A549 (cell line): Measurements from ENCODE around the gene GRPEL2.

Source experiments
- ESRRA ChIP-seq: fragments of 150-350 bp; IDR thresholded peaks from 2 replicates; pipeline ENCODE4 v1.6.1; 2014; ENCODE audit warnings: mild to moderate bottlenecking, low read length, borderline replicate concordance
- FOSL2 ChIP-seq, 2 experiments: fragments of 450-650 bp in 1 of 2; fragments of >200 bp in 1 of 2; sonication (Bioruptor Twin) in 1 of 2; formaldehyde crosslinking; IDR thresholded peaks; 2 replicates each; pipeline versions ENCODE4 v1.5.0 to v1.6.1; 2016 to 2020; ENCODE audit warnings: mild to moderate bottlenecking in 1 of 2, moderate library complexity in 1 of 2
- HDAC2 ChIP-seq: fragments of 200-600 bp; sonication (generic); IDR thresholded peaks from 2 replicates; pipeline ENCODE4 v1.6.1; 2016
- HMGXB4 ChIP-seq: fragments of 250-450 bp; sonication (Bioruptor Pico); IDR thresholded peaks from 2 replicates; pipeline ENCODE4 v1.5.0; 2021; ENCODE audit warnings: mild to moderate bottlenecking, moderate library complexity, borderline replicate concordance
- JUNB ChIP-seq: fragments of >200 bp; sonication (Bioruptor Twin); formaldehyde crosslinking; IDR thresholded peaks from 2 replicates; pipeline ENCODE4 v1.6.1; 2016
- KDM1A ChIP-seq: fragments of 200-600 bp; sonication (generic); IDR thresholded peaks from 2 replicates; pipeline ENCODE4 v1.6.1; 2016; ENCODE audit warnings: low read depth, mild to moderate bottlenecking
- NFE2L2 ChIP-seq: fragments of 150-350 bp; conservative IDR thresholded peaks from 2 replicates; pipeline ENCODE4 v1.6.1; 2014; ENCODE audit warnings: low read length
- POLR2A ChIP-seq: IDR thresholded peaks from 2 replicates; pipeline ENCODE4 v1.6.1; 2012; ENCODE audit warnings: mild to moderate bottlenecking, low read length
- POLR2AphosphoS2 ChIP-seq: conservative IDR thresholded peaks from 2 replicates; pipeline ENCODE4 v1.6.1; 2012; ENCODE audit warnings: low read length, improper control_type of control experiment, inconsistent platforms
- RAD21 ChIP-seq, 2 experiments: fragments of >200 bp in 1 of 2; sonication (Bioruptor Twin) in 1 of 2; formaldehyde crosslinking in 1 of 2; IDR thresholded peaks in 1 of 2; conservative IDR thresholded peaks in 1 of 2; 2 replicates in 1 of 2; 3 replicates in 1 of 2; pipeline ENCODE4 v1.6.1; 2012 to 2018; ENCODE audit warnings: inconsistent platforms in 1 of 2
- RCOR1 ChIP-seq: fragments of 150-350 bp; IDR thresholded peaks from 2 replicates; pipeline ENCODE4 v1.6.1; 2014; ENCODE audit warnings: antibody characterized with exemption, low read length, low read depth
- SREBF2 ChIP-seq: fragments of 450-650 bp; IDR thresholded peaks from 2 replicates; pipeline ENCODE4 v1.6.1; 2014; ENCODE audit warnings: mild to moderate bottlenecking, moderate library complexity
- TF ChIP-seq, protein P1 (sequence below): fragments of >200 bp; sonication (Bioruptor Twin); formaldehyde crosslinking; IDR thresholded peaks from 3 replicates; pipeline ENCODE4 v1.5.1; 2016
- TF ChIP-seq, protein P2 (sequence below): fragments of 200-600 bp; sonication (generic); IDR thresholded peaks from 2 replicates; pipeline ENCODE4 v1.6.1; 2016; ENCODE audit warnings: antibody characterized with exemption, mild to moderate bottlenecking, moderate library complexity

DNA sequence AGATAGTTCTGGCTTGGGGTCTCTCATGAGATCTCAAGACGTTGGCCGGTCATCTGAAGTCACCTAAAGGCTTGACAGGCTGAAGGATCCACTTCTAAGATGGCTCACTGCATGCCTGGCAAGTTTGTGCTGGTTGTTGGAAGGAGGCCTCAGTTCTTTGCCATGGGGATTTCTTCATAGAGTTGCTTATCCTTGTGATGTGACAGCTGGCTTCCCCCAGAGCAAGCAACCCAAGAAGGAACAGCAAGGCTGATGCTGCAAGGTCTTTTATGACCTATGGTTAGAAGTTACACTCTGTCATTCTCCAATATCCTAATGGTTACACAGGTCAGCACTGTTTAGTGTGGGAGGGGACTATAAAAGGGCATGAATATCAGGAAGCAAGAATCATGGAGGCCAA lies 20.7 kb upstream of the GRPEL2 start:
- TF ChIP-seq ESRRA = no peak
- TF ChIP-seq, protein P1, sequence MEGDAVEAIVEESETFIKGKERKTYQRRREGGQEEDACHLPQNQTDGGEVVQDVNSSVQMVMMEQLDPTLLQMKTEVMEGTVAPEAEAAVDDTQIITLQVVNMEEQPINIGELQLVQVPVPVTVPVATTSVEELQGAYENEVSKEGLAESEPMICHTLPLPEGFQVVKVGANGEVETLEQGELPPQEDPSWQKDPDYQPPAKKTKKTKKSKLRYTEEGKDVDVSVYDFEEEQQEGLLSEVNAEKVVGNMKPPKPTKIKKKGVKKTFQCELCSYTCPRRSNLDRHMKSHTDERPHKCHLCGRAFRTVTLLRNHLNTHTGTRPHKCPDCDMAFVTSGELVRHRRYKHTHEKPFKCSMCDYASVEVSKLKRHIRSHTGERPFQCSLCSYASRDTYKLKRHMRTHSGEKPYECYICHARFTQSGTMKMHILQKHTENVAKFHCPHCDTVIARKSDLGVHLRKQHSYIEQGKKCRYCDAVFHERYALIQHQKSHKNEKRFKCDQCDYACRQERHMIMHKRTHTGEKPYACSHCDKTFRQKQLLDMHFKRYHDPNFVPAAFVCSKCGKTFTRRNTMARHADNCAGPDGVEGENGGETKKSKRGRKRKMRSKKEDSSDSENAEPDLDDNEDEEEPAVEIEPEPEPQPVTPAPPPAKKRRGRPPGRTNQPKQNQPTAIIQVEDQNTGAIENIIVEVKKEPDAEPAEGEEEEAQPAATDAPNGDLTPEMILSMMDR = no peak
- TF ChIP-seq HMGXB4 = no peak
- no peak for TF ChIP-seq HDAC2
- TF ChIP-seq POLR2A = no peak
- no peak for TF ChIP-seq RCOR1
- TF ChIP-seq FOSL2 (IDR thresholded peaks at IDR 0.05) = no peak
- no peak for TF ChIP-seq FOSL2 (CRISPR knock-in tag; IDR thresholded peaks at IDR 0.05)
- no peak for TF ChIP-seq SREBF2
- no peak for TF ChIP-seq JUNB
- TF ChIP-seq POLR2AphosphoS2 = no peak
- TF ChIP-seq NFE2L2 = no peak
- TF ChIP-seq RAD21 (conservative IDR thresholded peaks at IDR 0.05 in 1 of 2, IDR thresholded peaks at IDR 0.05 in 1 of 2) = no peak
- TF ChIP-seq, protein P2, sequence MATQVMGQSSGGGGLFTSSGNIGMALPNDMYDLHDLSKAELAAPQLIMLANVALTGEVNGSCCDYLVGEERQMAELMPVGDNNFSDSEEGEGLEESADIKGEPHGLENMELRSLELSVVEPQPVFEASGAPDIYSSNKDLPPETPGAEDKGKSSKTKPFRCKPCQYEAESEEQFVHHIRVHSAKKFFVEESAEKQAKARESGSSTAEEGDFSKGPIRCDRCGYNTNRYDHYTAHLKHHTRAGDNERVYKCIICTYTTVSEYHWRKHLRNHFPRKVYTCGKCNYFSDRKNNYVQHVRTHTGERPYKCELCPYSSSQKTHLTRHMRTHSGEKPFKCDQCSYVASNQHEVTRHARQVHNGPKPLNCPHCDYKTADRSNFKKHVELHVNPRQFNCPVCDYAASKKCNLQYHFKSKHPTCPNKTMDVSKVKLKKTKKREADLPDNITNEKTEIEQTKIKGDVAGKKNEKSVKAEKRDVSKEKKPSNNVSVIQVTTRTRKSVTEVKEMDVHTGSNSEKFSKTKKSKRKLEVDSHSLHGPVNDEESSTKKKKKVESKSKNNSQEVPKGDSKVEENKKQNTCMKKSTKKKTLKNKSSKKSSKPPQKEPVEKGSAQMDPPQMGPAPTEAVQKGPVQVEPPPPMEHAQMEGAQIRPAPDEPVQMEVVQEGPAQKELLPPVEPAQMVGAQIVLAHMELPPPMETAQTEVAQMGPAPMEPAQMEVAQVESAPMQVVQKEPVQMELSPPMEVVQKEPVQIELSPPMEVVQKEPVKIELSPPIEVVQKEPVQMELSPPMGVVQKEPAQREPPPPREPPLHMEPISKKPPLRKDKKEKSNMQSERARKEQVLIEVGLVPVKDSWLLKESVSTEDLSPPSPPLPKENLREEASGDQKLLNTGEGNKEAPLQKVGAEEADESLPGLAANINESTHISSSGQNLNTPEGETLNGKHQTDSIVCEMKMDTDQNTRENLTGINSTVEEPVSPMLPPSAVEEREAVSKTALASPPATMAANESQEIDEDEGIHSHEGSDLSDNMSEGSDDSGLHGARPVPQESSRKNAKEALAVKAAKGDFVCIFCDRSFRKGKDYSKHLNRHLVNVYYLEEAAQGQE = no peak
- TF ChIP-seq KDM1A = no peak
